SK-N-SH (cell line): ENCODE data around the gene KRT16. TPM values are rescaled to one million over a fixed set of nuclear protein-coding genes. Genes with fewer than 3 reads are reported as not detected.

Experiments
- CTCF ChIA-PET: fragments of 300-600, 350-600 bp; formaldehyde crosslinking; extraction: SDS; loops from one replicate; lab custom pipeline; 2021; lab: Yijun Ruan, JAX
- POLR2A ChIA-PET: fragments of 350-600 bp; sonication (Branson Sonifier 250); formaldehyde crosslinking; extraction: SDS; loops from one replicate; lab custom pipeline; 2020; ENCODE audit warnings: antibody characterized with exemption, inconsistent platforms; lab: Yijun Ruan, JAX
- DNase-seq: peaks from one replicate; pipeline ENCODE4 v3.0.0; 2012
- H2AFZ ChIP-seq: fragments of 200-600 bp; sonication (generic); 2 replicates; pipeline ENCODE4 v1.8.1; 2016; ENCODE audit warnings: antibody characterized with exemption, mild to moderate bottlenecking, low read depth
- H3F3A ChIP-seq: fragments of 200-600 bp; sonication (generic); replicated peaks from 2 replicates; pipeline ENCODE3; 2016; ENCODE audit warnings: antibody characterized with exemption, mild to moderate bottlenecking; ENCODE audit not compliant: insufficient read depth
- H3K27ac ChIP-seq, 2 experiments: fragments of 200-500 bp in 1 of 2; fragments of 200-600 bp in 1 of 2; sonication (Bioruptor generic) in 1 of 2; sonication (generic), shearing (Covaris generic) in 1 of 2; 2 replicates each; pipeline versions ENCODE4 v1.5.1 to v1.6.1; 2014 to 2016; ENCODE audit warnings: low read depth in 2 of 2, inconsistent platforms in 1 of 2, low read length in 1 of 2, mild to moderate bottlenecking in 1 of 2, mixed read lengths in 1 of 2
- H3K27me3 ChIP-seq: fragments of 200-600 bp; sonication (generic), shearing (Covaris generic); 2 replicates; pipeline ENCODE4 v1.6.1; 2016; ENCODE audit warnings: mixed run types; ENCODE audit not compliant: insufficient read depth
- H3K36me3 ChIP-seq, 2 experiments: fragments of 200-500 bp in 1 of 2; fragments of 200-600 bp in 1 of 2; sonication (Bioruptor generic) in 1 of 2; sonication (generic) in 1 of 2; replicated peaks in 1 of 2; 2 replicates each; pipeline versions ENCODE3 to v1.5.1; 2014 to 2016; ENCODE audit warnings: low read length in 1 of 2, mild to moderate bottlenecking in 1 of 2; ENCODE audit not compliant: insufficient read depth in 2 of 2, control insufficient read depth in 1 of 2
- H3K4me1 ChIP-seq, 2 experiments: fragments of 200-500 bp in 1 of 2; fragments of 200-600 bp in 1 of 2; sonication (Bioruptor generic) in 1 of 2; sonication (generic), shearing (Covaris generic) in 1 of 2; 2 replicates each; pipeline versions ENCODE4 v1.5.1 to v1.6.1; 2014 to 2016; ENCODE audit warnings: low read depth in 1 of 2, low read length in 1 of 2, mixed run types in 1 of 2; ENCODE audit not compliant: insufficient read depth in 2 of 2, control insufficient read depth in 1 of 2
- H3K4me2 ChIP-seq: fragments of 200-600 bp; sonication (generic), shearing (Covaris generic); 2 replicates; pipeline ENCODE4 v1.6.1; 2017; ENCODE audit warnings: mixed run types
- H3K4me3 ChIP-seq, 2 experiments: fragments of 200-500 bp in 1 of 2; fragments of 200-600 bp in 1 of 2; sonication (Bioruptor generic) in 1 of 2; sonication (generic), shearing (Covaris generic) in 1 of 2; 2 replicates each; pipeline versions ENCODE4 v1.5.1 to v1.8.1; 2014 to 2016; ENCODE audit warnings: low read depth in 2 of 2, inconsistent platforms in 1 of 2, low read length in 1 of 2, mild to moderate bottlenecking in 1 of 2, mixed read lengths in 1 of 2, moderate library complexity in 1 of 2
- H3K79me2 ChIP-seq: fragments of 200-600 bp; sonication (generic); 2 replicates; pipeline ENCODE4 v1.8.1; 2017; ENCODE audit warnings: mild to moderate bottlenecking; ENCODE audit not compliant: insufficient read depth
- H3K9ac ChIP-seq: fragments of 200-600 bp; sonication (generic); 2 replicates; pipeline ENCODE4 v1.6.1; 2017; ENCODE audit warnings: mixed run types
- H3K9me2 ChIP-seq: fragments of 200-600 bp; sonication (generic); 2 replicates; pipeline ENCODE4 v1.6.1; 2017; ENCODE audit warnings: mixed run types
- H3K9me3 ChIP-seq: fragments of 200-600 bp; sonication (generic); 2 replicates; pipeline ENCODE4 v1.6.1; 2017; ENCODE audit warnings: mixed run types, mild to moderate bottlenecking, moderate library complexity
- H4K20me1 ChIP-seq: fragments of 200-600 bp; sonication (generic); 2 replicates; pipeline ENCODE4 v1.6.1; 2017; ENCODE audit warnings: mild to moderate bottlenecking, mixed run types; ENCODE audit not compliant: insufficient read depth
- CHD2 ChIP-seq: fragments of 150-350 bp; IDR thresholded peaks from 2 replicates; pipeline ENCODE4 v1.6.1; 2018; ENCODE audit warnings: low read length; ENCODE audit not compliant: partially characterized antibody
- CTCF ChIP-seq: fragments of 200-600 bp; sonication (generic); IDR thresholded peaks from 2 replicates; pipeline ENCODE4 v1.6.1; 2017; ENCODE audit warnings: antibody characterized with exemption, mild to moderate bottlenecking, moderate library complexity
- EP300 ChIP-seq, 2 experiments: IDR thresholded peaks; 2 replicates each; pipeline versions ENCODE4 v1.4.0 to v1.6.1; 2012; ENCODE audit warnings: borderline replicate concordance in 1 of 2, low read depth in 1 of 2, low read length in 1 of 2
- GABPA ChIP-seq: IDR thresholded peaks from 2 replicates; pipeline ENCODE4 v1.4.0; 2012; ENCODE audit warnings: low read depth, mild to moderate bottlenecking
- MAX ChIP-seq: IDR thresholded peaks from 2 replicates; pipeline ENCODE4 v1.4.0; 2012; ENCODE audit warnings: low read depth
- NFIC ChIP-seq: IDR thresholded peaks from 2 replicates; pipeline ENCODE4 v1.4.0; 2012; ENCODE audit warnings: borderline replicate concordance
- NRF1 ChIP-seq: IDR thresholded peaks from 2 replicates; pipeline ENCODE4 v1.6.1; 2012; ENCODE audit warnings: low read depth, mild to moderate bottlenecking, low read length
- RAD21 ChIP-seq: IDR thresholded peaks from 2 replicates; pipeline ENCODE4 v1.6.1; 2012; ENCODE audit warnings: mild to moderate bottlenecking, low read length
- RCOR1 ChIP-seq: fragments of 150-350 bp; IDR thresholded peaks from 2 replicates; pipeline ENCODE4 v1.6.1; 2017; ENCODE audit warnings: antibody characterized with exemption, low read length
- RXRA ChIP-seq: IDR thresholded peaks from 2 replicates; pipeline ENCODE4 v1.4.0; 2012; ENCODE audit warnings: low read depth, mild to moderate bottlenecking, borderline replicate concordance
- SIN3A ChIP-seq: IDR thresholded peaks from 2 replicates; pipeline ENCODE4 v1.6.1; 2012; ENCODE audit warnings: low read depth, mild to moderate bottlenecking, low read length, moderate library complexity, borderline replicate concordance
- SMC3 ChIP-seq: IDR thresholded peaks from 2 replicates; pipeline ENCODE4 v1.6.1; 2012; ENCODE audit warnings: low read depth, low read length, improper control_type of control experiment
- TAF1 ChIP-seq: IDR thresholded peaks from 2 replicates; pipeline ENCODE4 v1.6.1; 2012; ENCODE audit warnings: low read depth, mild to moderate bottlenecking, low read length, moderate library complexity, borderline replicate concordance
- USF1 ChIP-seq: IDR thresholded peaks from 2 replicates; pipeline ENCODE4 v1.4.0; 2012; ENCODE audit warnings: low read depth, borderline replicate concordance
- YY1 ChIP-seq: IDR thresholded peaks from 2 replicates; pipeline ENCODE4 v1.4.0; 2012; ENCODE audit warnings: low read depth, mild to moderate bottlenecking
- polyA plus RNA-seq, 3 experiments: library from polyadenylated mRNA; depleted of rRNA; stranded (reverse); fragments of >200 nt; gene quantifications; 2 replicates each; pipeline ENCODE4 v1.2.3, GENCODE V29; 2012

The KRT16 gene
- polyA plus RNA-seq, 1 of the 3 experiments (the other 2 are of a cell fraction), result not detected

- no peak for TF ChIP-seq SIN3A
- TF ChIP-seq RAD21, result no peak
- no peak for TF ChIP-seq EP300 (IDR thresholded peaks at IDR 0.05; ENCODE audit: borderline replicate concordance in 1 of 2, low read depth in 1 of 2, low read length in 1 of 2)
- no peak for TF ChIP-seq CHD2
- no peak for TF ChIP-seq MAX
- no peak for TF ChIP-seq CTCF
- TF ChIP-seq RCOR1, result no peak
- no peak for TF ChIP-seq RXRA
- TF ChIP-seq, all 33 proteins: peak for 0
Measured at GRCh38 chr17:41567317-41567716, 45.2 kb downstream of the KRT16 start (continued).

GRCh38 chr17:41565338-41565737, 47.2 kb downstream of the KRT16 start:
- TF ChIP-seq USF1 (no peak), SIN3A (no peak), NRF1 (no peak), GABPA (no peak), YY1 (no peak), TAF1 (no peak), SMC3 (no peak), EP300 (IDR thresholded peaks at IDR 0.05; ENCODE audit: borderline replicate concordance in 1 of 2, low read depth in 1 of 2, low read length in 1 of 2) (no peak), NFIC (no peak)
- no peak overlapping the region for H3K4me3 ChIP-seq
- H4K20me1 ChIP-seq, result no peaks in the 10 kb centered on the region
- peaks cover 35% of the 10 kb centered on the region; the same call in 1 of the 2 replicates for H3K27me3 ChIP-seq
- DNase-seq, result no peak
- CTCF ChIA-PET, result interaction anchor here (0.9 to 9.0 kb wide), 8 partner anchors 11 to 98 kb away, joined by 3 to 62 read pairs (median 4); no protein-coding TSS in a partner anchor
- no peaks in the 10 kb centered on the region for H3K4me1 ChIP-seq
- POLR2A ChIA-PET, result no interaction called here
- H3K27ac ChIP-seq, result no peak overlapping the region
- H3K9me2 ChIP-seq, result no peaks in the 10 kb centered on the region
- no peaks in the 10 kb centered on the region for H3F3A ChIP-seq
- H3K36me3 ChIP-seq, result no peaks in the 10 kb centered on the region
- H3K4me2 ChIP-seq, result no peak overlapping the region
- H3K9me3 ChIP-seq, result no peaks in the 10 kb centered on the region
- no peak overlapping the region for H3K9ac ChIP-seq
- no peak overlapping the region for H2AFZ ChIP-seq
- H3K79me2 ChIP-seq, result no peaks in the 10 kb centered on the region
